Mucosa of rectum (tissue), 2 donors: ENCODE measurements around the gene DIAPH3.

ENCODE experiments used
- H3K27ac ChIP-seq, 2 donors: one replicate each; pipeline ENCODE4 v1.7.0; 2013; ENCODE audit warnings: inconsistent platforms in 2 of 2, low read depth in 2 of 2, low read length in 2 of 2
- H3K27me3 ChIP-seq, 2 donors: one replicate each; pipeline ENCODE4 v1.7.0; 2013; ENCODE audit warnings: low read length in 2 of 2; ENCODE audit not compliant: control insufficient read depth in 2 of 2, insufficient read depth in 2 of 2
- H3K36me3 ChIP-seq, 2 donors: one replicate each; pipeline ENCODE4 v1.7.0; 2013; ENCODE audit warnings: low read length in 2 of 2; ENCODE audit not compliant: control insufficient read depth in 2 of 2, insufficient read depth in 2 of 2
- H3K4me1 ChIP-seq, 2 donors: one replicate each; pipeline ENCODE4 v1.7.0; 2013; ENCODE audit warnings: low read length in 2 of 2, mild to moderate bottlenecking in 1 of 2; ENCODE audit not compliant: control insufficient read depth in 2 of 2, insufficient read depth in 2 of 2
- H3K4me3 ChIP-seq, 2 donors: one replicate each; pipeline ENCODE4 v1.7.0; 2013; ENCODE audit warnings: low read length in 2 of 2
- H3K9ac ChIP-seq, 2 donors: one replicate each; pipeline ENCODE4 v1.7.0; 2013; ENCODE audit warnings: low read length in 2 of 2, low read depth in 1 of 2, mild to moderate bottlenecking in 1 of 2
- H3K9me3 ChIP-seq, 2 donors: one replicate each; pipeline ENCODE4 v1.7.0; 2013; ENCODE audit warnings: low read length in 2 of 2; ENCODE audit not compliant: control insufficient read depth in 2 of 2
- donor health status: healthy.
- donor health status: Normal muscosa, but diverticular disease.

The DIAPH3 gene

GRCh38 chr13:59970847-59971246, 192.9 kb downstream of the DIAPH3 start:
- no peaks in the 10 kb centered on the region for H3K9me3 ChIP-seq
- no peak overlapping the region for H3K27ac ChIP-seq
- no peak overlapping the region for H3K9ac ChIP-seq
- H3K27me3 ChIP-seq: no peaks in the 10 kb centered on the region
- H3K4me3 ChIP-seq: no peak overlapping the region
- no peaks in the 10 kb centered on the region for H3K36me3 ChIP-seq
- H3K4me1 ChIP-seq: no peaks in the 10 kb centered on the region

- no peaks in the 10 kb centered on the region for H3K9me3 ChIP-seq
- no peak overlapping the region for H3K27ac ChIP-seq
- no peaks in the 10 kb centered on the region for H3K4me1 ChIP-seq
- H3K4me3 ChIP-seq: no peak overlapping the region
- no peak overlapping the region for H3K9ac ChIP-seq
- H3K36me3 ChIP-seq: no peaks in the 10 kb centered on the region
- no peaks in the 10 kb centered on the region for H3K27me3 ChIP-seq
Measured at GRCh38 chr13:59963827-59964226, 199.9 kb downstream of the DIAPH3 start.

- no peaks in the 10 kb centered on the region for H3K9me3 ChIP-seq
- H3K36me3 ChIP-seq: no peaks in the 10 kb centered on the region
- no peak overlapping the region for H3K9ac ChIP-seq
- no peaks in the 10 kb centered on the region for H3K4me1 ChIP-seq
- no peaks in the 10 kb centered on the region for H3K27me3 ChIP-seq
- no peak overlapping the region for H3K4me3 ChIP-seq
- no peak overlapping the region for H3K27ac ChIP-seq
Measured at GRCh38 chr13:59963383-59963782, 200.3 kb downstream of the DIAPH3 start.

GRCh38 chr13:59962343-59962742, 201.4 kb downstream of the DIAPH3 start:
- Histone ChIP-seq H3K27ac (no peak overlapping the region), H3K4me3 (no peak overlapping the region), H3K4me1 (no peaks in the 10 kb centered on the region), H3K9ac (no peak overlapping the region), H3K27me3 (no peaks in the 10 kb centered on the region), H3K9me3 (no peaks in the 10 kb centered on the region), H3K36me3 (no peaks in the 10 kb centered on the region)

GRCh38 chr13:59960683-59961082, 203.0 kb downstream of the DIAPH3 start:
- Histone ChIP-seq H3K4me3 (no peak overlapping the region), H3K27me3 (no peaks in the 10 kb centered on the region)

GRCh38 chr13:59957438-59957837, 206.3 kb downstream of the DIAPH3 start:
- H3K27me3 ChIP-seq: no peaks in the 10 kb centered on the region
- H3K9ac ChIP-seq: no peak overlapping the region
- H3K27ac ChIP-seq: no peak overlapping the region
- H3K36me3 ChIP-seq: no peaks in the 10 kb centered on the region
- H3K9me3 ChIP-seq: no peaks in the 10 kb centered on the region
- no peaks in the 10 kb centered on the region for H3K4me1 ChIP-seq
- no peak overlapping the region for H3K4me3 ChIP-seq

More at GRCh38 chr13:59960683-59961082, 203.0 kb downstream of the DIAPH3 start:
- Histone ChIP-seq H3K9me3 (no peaks in the 10 kb centered on the region), H3K36me3 (no peaks in the 10 kb centered on the region), H3K27ac (no peak overlapping the region), H3K4me1 (no peaks in the 10 kb centered on the region), H3K9ac (no peak overlapping the region)

- Histone ChIP-seq H3K4me1 (no peaks in the 10 kb centered on the region), H3K27ac (no peak overlapping the region), H3K9ac (no peak overlapping the region), H3K9me3 (no peaks in the 10 kb centered on the region), H3K4me3 (no peak overlapping the region), H3K27me3 (no peaks in the 10 kb centered on the region), H3K36me3 (no peaks in the 10 kb centered on the region)
Measured at GRCh38 chr13:59954601-59955000, 209.1 kb downstream of the DIAPH3 start.

GRCh38 chr13:59951011-59951410, 212.7 kb downstream of the DIAPH3 start:
- Histone ChIP-seq H3K4me1 (no peaks in the 10 kb centered on the region), H3K27me3 (no peaks in the 10 kb centered on the region), H3K9me3 (no peaks in the 10 kb centered on the region), H3K27ac (no peak overlapping the region), H3K36me3 (no peaks in the 10 kb centered on the region), H3K9ac (no peak overlapping the region), H3K4me3 (no peak overlapping the region)

- Histone ChIP-seq H3K36me3 (no peaks in the 10 kb centered on the region), H3K9me3 (no peaks in the 10 kb centered on the region), H3K4me1 (no peaks in the 10 kb centered on the region), H3K27ac (no peak overlapping the region), H3K9ac (no peak overlapping the region), H3K4me3 (no peak overlapping the region), H3K27me3 (no peaks in the 10 kb centered on the region)
Measured at GRCh38 chr13:59950266-59950665, 213.5 kb downstream of the DIAPH3 start.

- Histone ChIP-seq H3K27ac (no peak overlapping the region), H3K4me3 (no peak overlapping the region), H3K36me3 (no peaks in the 10 kb centered on the region), H3K9me3 (no peaks in the 10 kb centered on the region), H3K4me1 (no peaks in the 10 kb centered on the region), H3K9ac (no peak overlapping the region), H3K27me3 (no peaks in the 10 kb centered on the region)
Measured at GRCh38 chr13:59948686-59949085, 215.0 kb downstream of the DIAPH3 start.

- Histone ChIP-seq H3K36me3 (no peaks in the 10 kb centered on the region), H3K4me1 (no peaks in the 10 kb centered on the region), H3K9me3 (no peaks in the 10 kb centered on the region), H3K9ac (no peak overlapping the region), H3K4me3 (no peak overlapping the region), H3K27ac (no peak overlapping the region), H3K27me3 (no peaks in the 10 kb centered on the region)
Measured at GRCh38 chr13:59946944-59947343, 216.8 kb downstream of the DIAPH3 start.
